Kasumi-1 (cell line): ENCODE measurements around the gene NDE1.
"Not testable (repeated sequence)": the region's sequence is repeated elsewhere in the genome, so short reads cannot be mapped to it uniquely, and the experiment has no call there.

Experiments
- DNase-seq, 2 experiments: peaks; one replicate each; lab custom pipeline; 2025; lab: John Stamatoyannopoulos, UW

NDE1 gene

DNA sequence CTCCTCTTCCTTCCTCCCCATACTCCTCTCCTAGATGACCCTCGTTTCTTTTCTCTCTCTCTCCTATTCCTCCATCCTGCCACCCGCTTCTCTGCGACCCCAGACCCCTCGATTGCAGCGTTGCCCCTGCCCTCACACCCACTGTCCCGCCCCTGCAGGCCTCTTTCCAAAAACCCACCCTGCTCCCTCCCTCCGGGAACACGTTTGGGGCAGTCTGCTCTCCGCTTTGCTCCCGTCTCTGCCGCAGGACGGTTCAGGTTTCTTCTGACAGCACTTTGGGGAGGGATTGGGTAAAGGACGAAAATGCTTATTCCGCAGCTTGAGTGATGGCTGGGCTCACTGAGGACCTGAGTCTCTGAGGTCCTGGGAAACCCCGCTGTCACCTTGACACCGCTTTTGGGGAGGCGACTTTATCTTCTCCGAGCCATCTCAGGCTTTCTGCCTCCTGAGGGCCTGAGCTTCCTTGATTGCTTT, 690 bp downstream of the NDE1 start:
- no peak for DNase-seq

DNA sequence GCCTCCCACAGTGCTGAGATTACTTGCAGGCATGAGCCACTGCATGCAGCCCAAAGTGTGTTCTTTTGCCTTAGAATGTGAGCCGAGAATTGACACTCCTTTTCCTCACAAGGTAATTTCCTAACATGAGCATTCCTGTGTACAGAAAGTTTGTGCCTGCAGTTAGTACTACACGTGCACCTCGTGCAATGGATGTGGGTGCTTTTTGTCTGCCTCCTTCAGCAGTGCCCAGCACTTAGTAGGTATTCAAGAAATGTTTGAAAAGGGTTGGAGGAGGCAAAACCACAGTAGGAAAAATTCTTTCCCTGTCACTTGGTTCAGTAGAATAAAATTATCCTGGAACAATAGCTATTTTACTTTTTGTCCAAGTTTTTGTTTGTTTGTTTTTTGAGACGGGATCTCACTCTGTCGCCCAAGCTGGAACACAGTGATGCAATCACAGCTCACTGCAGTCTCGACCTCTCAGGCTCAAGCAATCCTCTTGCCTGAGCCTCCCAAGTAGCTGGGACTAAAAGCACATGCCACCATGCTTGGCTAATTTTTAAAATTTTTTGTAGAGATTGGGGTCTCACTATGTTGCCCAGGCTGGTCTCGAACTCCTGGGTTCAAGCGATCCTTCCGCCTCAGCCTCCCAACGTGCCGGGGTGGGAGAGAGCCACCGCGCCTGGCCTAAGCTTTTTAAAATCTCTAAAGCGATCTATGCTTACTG, 2.4 kb downstream of the NDE1 start:
- DNase-seq: no peak

DNA sequence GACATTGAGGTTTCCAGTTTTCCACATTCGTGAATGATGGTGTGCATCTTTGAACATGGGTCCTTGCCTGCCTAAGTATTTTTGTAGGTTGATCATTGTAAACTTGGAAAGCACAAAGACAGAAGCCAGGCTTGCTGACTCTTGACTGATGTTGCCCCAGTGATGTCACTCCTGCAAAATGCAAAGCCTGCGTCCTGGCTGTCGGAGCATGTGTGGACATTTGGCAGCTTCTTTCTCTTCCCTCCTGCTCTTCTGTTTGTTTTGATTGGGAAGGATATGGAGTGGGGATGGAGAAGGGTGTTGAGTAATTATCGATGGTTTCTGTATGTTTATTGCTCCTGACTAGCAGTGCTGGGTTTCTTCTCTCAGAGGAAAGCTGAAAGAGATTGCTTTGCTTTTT, 3.2 kb downstream of the NDE1 start:
- no peak for DNase-seq

DNA sequence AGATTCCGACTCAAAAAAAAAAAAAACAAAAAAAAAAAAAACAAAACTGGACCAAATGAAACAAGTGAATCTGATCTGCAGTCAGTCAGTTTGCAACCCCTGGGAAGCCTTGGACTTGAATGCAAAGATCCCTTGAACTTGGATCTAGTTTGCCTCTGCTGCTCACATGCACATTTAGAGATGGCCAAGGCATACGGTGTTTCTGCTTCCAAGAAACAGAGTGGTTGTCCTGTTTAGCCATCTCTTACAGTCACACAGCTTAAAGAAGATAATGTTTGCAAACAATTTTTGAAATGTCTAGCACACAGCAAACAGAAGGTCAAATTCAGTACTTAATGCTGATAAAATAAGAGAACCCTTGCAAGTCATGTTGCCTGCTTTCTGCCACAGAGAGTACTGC, 4.5 kb downstream of the NDE1 start:
- no peak for DNase-seq

DNA sequence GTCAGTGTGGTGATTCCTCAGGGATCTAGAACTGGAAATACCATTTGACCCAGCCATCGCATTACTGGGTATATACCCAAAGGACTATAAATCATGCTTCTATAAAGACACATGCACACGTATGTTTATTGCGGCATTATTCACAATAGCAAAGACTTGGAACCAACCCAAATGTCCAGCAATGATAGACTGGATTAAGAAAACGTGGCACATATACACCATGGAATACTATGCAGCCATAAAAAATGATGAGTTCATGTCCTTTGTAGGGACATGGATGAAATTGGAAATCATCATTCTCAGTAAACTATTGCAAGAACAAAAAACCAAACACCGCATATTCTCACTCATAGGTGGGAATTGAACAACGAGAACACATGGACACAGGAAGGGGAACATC, 5.5 kb downstream of the NDE1 start:
- not testable (repeated sequence) for DNase-seq

DNA sequence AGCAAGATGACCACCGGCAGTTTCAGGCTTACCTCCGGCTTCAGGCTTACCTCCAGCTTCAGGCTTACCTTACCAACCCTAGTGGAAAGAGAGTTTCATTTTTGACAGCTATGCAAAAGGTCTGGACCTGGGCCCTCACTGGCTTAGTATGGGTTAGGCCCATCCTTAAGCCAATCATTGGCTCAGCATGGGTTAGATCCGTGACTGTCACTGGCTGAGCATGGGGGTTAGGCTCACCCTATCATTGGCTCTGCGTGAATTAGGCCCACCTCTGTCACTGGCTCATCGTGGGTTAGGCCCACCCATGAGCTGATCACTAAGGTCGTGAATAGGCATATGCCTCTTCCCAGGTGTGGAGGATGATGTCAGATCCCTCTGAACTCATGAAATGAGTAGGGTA, 8.1 kb downstream of the NDE1 start:
- no peak for DNase-seq

DNA sequence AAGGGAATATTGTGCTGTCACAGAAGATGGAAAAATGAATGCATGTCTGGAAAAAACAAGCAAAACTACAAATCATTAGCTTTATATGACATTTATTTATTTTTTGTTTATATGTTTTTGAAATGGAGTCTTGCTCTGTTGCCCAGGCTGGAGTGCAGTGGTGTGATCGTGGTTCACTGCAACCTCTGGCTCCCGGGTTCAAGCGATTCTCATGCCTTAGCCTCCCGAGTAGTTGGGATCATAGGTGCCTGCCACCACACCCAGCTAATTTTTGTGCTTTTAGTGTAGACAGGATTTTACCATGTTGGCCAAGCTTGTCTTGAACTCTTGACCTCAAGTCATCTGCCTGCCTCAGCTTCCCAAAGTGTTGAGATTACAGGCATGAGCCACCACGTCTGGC, 8.5 kb downstream of the NDE1 start:
- no peak for DNase-seq

DNA sequence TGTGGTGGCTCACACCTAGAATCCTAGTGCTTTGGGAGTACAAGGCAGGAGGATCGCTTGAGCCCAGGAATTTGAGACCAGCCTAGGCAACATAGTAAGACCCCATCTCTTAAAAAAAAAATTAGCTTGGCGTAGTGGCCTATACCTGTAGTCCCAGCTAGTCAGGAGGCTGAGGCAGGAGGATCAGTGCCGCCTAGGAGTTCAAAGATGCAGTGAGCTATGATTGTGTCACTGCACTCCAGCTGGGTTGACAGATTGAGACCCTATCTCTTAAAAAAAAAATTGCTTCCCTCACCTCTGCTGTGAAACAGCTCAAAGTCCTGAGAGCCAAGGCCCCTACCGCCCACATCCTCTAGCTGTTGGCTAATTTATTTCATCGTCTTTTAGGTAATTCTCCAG, 10.2 kb downstream of the NDE1 start:
- no peak for DNase-seq

DNA sequence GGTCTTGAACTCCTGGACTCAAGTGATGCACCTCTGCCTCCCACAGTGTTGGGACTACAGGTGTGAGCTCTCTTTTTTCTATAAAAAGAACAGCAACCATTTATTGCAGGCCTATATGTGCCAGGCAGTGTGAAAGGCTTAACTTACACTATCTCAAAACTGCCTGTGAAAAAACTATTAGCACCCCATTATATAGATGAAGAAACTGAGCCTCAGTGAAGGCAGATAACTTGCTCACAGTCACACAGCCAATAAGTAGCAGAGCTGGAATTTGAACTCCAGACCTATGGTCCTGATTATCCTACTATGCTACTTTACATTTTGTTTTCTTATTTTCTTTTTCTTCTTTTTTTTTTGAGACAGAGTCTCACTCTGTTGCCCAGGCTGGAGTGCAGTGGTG, 15.1 kb downstream of the NDE1 start:
- no peak for DNase-seq

DNA sequence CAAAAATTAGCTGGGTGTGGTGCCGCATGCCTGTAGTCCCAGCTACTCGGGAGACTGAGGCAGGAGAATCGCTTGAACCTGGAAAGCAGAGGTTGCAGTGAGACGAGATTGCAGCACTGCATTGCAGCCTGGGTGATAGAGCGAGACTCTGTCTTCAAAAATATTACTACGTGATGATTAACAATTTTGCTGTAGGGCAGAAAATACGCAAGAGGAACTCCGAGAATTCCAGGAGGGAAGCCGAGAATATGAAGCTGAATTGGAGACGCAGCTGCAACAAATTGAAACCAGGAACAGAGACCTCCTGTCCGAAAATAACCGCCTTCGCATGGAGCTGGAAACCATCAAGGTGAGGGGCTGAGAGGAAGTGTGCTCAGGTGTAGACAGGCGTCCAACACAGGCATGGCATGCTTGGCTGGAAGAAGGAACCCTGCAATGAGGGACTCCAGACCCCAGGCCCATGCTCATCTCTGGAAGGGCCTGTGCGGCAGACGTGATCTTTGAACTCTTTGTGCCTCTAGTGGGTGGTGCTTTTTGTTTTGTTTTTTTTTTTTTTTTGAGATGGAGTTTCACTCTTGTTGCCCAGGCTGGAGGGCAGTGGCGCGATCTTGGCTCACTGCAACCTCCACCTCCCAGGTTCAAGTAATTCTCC, 17.2 kb downstream of the NDE1 start:
- no peak for DNase-seq

DNA sequence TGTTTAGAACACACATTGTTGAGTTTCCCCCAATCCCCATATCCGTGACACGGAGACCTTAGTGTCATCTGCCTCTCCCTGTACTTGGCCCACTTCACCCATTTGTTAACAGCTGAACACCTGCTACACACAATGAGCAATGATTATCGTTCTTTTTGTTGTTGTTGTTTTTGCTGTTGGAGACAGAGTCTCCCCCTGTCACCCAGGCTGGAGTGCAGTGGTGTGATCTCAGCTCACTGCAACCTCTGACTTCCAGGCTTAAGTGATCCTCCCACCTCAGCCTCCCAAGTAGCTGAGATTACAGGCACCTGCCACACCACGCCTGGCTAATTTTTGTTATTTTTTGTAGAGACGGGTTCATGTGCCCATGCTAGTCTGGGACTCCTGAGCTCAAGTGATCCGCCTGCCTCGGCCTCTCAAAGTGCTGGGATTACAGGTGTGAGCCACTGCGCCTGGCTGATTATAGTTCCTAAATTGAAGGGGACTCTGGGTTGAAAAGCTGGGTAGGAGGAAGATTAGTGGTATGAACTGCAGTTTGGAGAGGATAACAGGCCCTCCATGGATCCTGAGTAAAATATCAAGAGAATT, 21.6 kb downstream of the NDE1 start:
- DNase-seq: no peak

DNA sequence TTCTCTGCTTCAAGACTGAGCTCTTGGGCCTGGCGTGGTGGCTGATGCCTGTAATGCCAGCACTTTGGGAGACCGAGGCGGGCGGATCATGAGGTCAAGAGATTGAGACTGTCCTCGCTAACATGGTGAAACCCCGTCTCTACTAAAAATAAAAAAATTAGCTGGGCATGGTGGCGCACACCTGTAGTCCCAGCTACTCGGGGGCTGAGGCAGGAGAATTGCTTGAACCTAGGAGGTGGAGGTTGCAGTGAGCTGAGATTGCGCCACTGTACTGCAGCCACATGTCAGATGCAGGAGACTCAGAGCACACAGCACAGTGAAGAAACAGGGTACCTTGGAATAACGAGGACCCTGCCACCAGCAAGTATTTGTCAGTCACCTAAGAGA, 22.1 kb downstream of the NDE1 start:
- DNase-seq: not testable (repeated sequence)

DNA sequence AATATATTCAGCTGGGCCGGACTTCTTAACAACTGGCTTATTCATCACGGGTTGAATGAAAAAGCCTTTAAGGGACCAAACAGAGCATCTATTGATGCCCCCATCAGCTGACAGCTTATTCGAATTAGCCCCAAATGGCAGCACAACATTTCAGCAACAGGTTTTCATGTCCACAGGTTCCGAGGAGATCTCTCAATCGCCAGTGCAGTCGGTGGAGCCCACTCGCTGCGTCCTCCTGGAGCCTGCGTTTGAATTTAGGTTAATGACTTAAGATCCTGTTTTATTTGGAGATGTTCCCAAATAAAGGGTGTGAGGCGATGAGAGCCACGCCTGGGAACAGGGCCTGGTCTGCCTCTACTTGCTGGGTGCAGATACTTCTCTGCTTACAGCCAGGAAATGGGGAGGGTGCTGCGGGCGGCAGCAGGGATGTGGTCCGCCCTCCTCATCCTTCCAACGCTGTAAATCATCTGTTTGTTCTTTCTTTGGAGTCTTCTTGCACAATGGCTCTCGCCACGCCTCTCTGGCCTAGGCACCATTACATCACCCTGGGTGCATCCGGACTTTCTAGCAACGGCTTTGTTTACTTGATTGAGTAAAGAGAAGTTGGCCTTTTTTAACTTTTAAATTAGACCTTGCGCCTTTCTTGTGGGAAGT, 22.6 kb downstream of the NDE1 start:
- peak; percentile 87 to 90 for DNase-seq

DNA sequence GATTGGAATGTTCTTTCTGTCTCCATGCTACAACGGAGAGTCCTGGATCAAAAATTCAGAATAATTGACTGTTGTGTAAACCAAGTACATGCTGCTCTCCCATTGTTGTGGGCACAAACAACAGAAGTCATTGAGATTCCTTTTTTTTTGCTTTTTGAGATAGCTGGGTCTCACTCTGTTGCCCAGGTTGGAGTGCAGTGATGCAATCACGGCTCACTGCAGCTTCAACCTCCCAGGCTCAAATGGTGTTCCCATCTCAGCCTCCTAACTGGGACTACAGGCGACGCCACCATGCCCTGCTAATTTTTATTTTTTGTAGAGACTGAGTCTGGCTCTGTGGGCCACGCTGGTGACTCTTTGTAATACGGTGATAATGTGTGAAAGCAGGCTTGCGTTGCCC, 24.5 kb downstream of the NDE1 start:
- DNase-seq: no peak

DNA sequence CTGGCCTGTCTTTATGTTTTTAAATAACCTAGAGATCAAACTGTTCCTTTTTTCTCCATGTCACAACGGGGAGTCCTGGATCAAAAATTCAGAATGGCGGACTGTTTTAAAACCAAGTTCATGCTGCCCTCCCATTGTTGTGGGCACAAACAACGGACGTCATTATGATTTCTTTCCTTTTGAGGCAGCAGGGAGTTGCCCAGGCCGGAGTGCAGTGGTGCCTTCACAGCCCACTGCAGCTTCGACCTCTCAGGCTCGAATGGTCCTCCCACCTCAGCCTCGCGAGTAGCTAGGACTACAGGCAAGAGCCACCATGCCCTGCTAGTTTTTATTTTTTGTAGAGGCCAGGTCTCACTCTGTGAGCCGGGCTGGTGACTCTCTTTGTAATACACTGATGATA, 26.5 kb downstream of the NDE1 start:
- no peak for DNase-seq

DNA sequence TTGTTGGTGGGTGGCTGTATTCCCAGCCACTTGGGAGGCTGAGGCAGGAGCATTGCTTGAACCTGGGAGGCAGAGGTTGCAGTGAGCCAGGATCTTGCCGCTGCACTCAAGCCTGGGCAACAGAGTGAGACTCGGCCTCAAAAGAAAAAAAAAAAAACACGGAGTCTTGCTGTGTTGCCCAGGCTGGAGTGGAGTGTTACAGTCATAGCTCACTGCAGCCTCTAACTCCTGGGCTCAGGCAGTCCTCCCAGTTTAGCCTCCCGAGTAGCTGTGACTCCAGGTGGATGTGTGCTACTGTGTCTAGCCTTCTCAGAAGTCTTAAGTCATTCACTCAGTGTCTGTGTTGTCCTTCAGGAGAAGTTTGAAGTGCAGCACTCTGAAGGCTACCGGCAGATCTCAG, 27.4 kb downstream of the NDE1 start:
- no peak for DNase-seq

DNA sequence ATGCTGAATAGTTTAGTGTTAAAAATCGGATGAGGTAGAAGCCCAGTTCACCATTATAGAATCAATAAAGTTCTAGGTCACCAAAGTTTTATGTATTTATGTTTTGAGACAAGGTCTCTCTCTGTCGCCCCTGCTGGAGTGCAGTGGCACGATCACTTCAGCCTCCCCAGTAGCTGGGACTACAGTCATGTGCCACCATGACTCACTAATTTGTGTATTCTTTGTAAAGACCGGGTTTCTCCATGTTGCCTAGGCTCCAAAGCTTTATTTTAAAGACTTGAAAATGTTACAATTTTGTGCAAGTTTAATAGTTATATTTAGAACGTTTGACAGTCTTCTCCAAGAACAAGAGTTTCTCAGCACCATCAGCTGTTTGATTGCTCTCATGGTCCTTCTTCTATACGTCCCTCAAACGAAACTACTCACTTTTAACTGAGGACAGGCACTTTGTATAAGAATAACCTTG, 32.1 kb downstream of the NDE1 start:
- peak; percentile 20 to 54 for DNase-seq

DNA sequence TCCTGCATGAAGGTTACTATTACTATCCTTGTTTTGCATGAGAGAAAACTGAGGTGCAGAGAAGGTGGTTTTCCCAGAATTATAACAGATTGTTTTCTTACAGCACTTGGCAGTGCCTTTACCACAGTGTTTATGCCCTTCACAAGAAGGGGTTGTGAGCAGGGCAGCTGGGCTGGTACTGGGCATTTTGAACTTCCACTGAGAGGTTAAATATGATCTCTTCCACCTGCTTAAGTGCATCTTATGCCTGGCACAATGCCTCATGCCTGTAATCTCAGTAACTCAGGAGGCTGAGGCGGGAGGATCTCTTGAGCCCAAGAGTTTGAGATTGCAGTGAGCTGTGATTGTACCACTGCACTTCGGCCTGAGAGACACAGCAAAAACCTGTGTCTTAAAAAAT, 36.2 kb downstream of the NDE1 start:
- DNase-seq: no peak

DNA sequence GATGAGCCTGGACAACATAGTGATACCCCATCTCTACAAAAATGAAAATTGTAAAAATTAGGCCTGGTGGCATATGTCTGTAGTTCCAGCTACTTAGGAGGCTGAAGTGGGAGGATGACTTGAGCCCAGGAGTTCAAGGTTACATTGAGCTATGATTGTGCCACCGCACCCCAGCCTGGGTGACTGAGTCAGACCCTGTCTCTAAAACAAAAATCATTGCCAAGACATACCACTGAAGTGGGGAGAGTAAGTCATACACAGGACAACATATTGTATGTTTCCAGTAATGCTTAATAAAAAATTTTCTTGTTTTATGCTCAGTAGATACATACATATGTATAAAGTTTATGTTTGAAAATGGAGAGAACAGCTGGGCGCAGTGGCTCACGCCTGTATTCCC, 39.2 kb downstream of the NDE1 start:
- no peak for DNase-seq

DNA sequence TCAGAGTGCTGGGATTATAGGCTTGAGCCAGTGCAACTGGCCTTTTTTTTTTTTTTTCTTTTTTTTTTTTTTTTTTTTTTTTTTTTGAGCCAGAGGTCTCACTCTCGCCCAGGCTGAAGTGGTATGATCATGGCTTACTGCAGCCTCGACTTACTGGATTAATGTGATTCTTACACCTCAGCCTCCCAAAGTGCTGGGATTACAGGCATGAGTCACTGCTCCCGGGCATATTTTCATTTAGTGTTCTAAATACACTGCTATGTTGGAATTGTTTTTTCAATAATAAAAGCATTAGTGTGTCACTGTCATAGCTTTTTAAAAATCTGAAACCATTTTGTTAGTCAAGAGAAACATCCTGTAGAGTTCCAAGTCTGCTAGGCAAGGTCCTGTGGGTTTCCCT, 40.3 kb downstream of the NDE1 start:
- no peak for DNase-seq

DNA sequence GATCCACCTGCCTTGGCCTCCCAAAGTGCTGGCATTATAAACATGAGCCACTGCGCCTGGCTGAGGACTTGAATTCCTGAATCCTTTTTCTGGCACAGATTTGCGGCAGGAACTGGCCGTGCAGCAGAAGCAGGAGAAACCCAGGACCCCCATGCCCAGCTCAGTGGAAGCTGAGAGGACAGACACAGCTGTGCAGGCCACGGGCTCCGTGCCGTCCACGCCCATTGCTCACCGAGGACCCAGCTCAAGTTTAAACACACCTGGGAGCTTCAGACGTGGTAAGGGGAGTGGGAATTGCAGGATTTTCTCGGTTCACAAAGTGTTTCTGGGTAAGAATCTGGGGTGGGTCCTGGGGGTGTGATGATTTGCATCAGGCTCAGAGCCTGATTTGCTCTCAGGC, 41.0 kb downstream of the NDE1 start:
- DNase-seq: no peak

DNA sequence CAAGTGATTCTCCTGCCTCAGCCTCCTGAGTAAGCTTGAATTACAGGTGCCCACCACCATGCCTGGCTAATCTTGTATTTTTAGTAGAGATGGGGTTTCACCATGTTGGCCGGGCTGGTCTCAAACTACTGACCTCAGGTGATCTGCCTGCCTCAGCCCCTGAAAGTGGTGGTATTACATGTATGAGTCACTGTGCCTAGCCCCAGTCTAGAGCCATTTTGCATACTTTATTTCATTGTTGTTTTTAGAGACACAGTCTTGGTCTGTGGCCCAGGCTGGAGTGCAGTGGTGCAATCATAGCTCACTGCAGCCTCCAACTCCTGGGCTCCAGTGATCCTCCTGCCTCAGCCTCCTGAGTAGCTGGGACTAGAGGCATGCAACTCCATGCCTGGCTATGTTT, 42.5 kb downstream of the NDE1 start:
- DNase-seq: not testable (repeated sequence)

DNA sequence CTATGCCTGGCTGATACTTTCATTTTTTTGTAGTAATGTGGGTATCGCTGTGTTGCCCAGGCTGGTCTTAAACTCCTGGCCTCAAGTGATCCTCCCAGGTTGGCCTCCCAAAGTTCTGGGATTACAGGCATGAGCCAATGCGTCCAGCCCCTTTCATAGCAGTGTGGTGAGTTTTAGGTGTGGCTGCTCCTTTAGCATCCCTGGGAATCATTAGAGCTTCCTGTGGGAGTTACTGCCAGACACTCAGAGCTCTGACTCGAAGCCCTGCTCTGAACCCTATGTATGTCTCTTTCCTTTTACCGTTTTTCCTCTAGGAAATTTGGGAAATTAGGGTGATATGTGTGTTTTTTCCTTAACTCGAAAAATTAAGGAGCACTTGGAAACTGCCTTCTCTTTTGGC, 44.5 kb downstream of the NDE1 start:
- DNase-seq: no peak
